HG03354 (cell line): ENCODE results near the gene THOC6.
"Not testable (repeated sequence)": the region's sequence is repeated elsewhere in the genome, so short reads cannot be mapped to it uniquely, and the experiment has no call there.

Experiments used
- ATAC-seq: cut with Tn5 transposase; IDR thresholded peaks from one replicate; pipeline ENCODE4 v1.9.1; 2021; ENCODE audit warnings: mild to moderate bottlenecking; ENCODE audit not compliant: unreplicated experiment, poor library complexity, severe bottlenecking

The THOC6 gene

DNA sequence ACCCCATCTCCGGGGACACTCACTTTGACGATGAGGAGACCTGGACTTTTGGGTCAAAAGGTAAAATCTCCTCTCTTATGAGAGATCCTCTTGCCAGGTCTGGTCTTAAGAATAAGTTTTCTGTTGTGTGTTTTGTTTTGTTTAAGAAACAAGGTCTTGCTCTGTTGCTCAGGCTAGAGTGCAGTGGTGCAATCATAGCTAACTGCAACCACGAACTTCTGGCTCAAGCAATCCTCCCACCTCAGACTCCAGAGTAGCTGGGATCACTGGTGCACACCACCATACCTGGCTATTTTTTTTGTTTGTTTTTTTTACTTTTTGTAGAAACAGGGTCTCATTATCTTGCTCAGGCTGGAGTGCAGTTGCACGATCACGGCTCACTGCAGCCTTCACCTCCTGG, 26.7 kb downstream of the THOC6 start:
- no peak for ATAC-seq

- no peak for ATAC-seq
These were observed 27.2 kb downstream of the THOC6 start for GRCh38 chr16:3051009-3051408.

DNA sequence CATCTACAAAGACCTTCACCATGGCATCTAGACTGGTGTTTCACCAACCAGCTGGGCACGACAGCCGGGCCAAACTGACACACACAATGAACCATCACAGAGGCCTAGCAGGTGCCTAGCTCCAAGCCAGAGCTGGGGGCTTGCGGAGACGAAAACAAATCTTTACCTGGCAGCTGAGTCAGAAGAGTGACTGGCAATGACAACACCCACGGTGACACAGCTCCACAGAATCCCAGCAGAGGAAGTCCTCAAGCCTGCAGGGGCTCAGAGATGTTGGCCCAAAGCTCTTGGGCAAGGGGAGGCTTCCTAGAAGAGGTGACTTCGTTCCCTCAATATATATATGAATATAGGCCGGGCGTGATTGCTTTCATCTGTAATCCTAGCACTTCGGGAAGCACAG, 27.7 kb downstream of the THOC6 start:
- ATAC-seq: no peak

- not testable (repeated sequence) for ATAC-seq
These were observed 28.9 kb downstream of the THOC6 start for GRCh38 chr16:3052571-3053329.

- ATAC-seq: not testable (repeated sequence)
These were observed 29.5 kb downstream of the THOC6 start for GRCh38 chr16:3053330-3053710.

GRCh38 chr16:3054965-3055733, 31.3 kb downstream of the THOC6 start:
- no peak for ATAC-seq

- not testable (repeated sequence) for ATAC-seq
These were observed 31.9 kb downstream of the THOC6 start for GRCh38 chr16:3055734-3056115.

DNA sequence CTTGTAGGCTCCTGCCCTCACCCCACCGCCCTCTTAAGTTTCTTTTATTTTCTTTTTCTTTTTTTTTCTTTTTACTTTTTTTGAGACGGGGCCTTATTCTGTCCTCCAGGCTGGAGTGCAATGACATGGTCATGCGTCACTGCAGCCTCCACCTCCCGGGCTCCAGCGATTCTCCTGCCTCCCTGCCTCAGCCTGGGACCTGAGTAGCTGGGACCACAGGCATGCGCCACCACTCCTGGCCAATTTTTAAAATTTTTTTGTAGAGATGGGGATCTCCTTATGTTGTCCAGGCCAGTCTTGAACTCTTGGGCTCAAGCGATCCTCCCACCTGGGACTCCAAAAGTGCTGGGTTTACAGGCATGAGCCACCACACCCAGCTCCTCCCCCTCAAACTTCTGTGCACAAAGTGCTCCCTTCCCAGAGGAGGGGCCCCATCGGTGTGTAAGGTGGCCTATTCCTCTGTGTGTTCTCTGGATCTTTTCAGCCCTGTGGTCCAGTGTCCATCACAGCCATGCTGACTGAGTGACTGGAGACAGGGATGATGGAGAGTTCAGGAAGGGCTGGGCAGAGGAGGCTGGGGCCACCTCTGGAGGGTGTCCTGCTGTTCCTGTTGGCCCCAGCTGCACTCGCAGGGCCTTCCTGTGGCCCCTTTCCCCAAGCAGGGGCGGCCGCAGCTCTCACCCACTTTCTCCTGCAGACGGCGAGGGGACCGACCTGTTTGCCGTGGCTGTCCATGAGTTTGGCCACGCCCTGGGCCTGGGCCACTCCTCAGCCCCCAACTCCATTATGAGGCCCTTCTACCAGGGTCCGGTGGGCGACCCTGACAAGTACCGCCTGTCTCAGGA, 32.7 kb downstream of the THOC6 start:
- no peak for ATAC-seq

GRCh38 chr16:3057181-3058138, 33.6 kb downstream of the THOC6 start:
- no peak for ATAC-seq

GRCh38 chr16:3058139-3059030, 34.5 kb downstream of the THOC6 start:
- peak; percentile 31 for ATAC-seq

DNA sequence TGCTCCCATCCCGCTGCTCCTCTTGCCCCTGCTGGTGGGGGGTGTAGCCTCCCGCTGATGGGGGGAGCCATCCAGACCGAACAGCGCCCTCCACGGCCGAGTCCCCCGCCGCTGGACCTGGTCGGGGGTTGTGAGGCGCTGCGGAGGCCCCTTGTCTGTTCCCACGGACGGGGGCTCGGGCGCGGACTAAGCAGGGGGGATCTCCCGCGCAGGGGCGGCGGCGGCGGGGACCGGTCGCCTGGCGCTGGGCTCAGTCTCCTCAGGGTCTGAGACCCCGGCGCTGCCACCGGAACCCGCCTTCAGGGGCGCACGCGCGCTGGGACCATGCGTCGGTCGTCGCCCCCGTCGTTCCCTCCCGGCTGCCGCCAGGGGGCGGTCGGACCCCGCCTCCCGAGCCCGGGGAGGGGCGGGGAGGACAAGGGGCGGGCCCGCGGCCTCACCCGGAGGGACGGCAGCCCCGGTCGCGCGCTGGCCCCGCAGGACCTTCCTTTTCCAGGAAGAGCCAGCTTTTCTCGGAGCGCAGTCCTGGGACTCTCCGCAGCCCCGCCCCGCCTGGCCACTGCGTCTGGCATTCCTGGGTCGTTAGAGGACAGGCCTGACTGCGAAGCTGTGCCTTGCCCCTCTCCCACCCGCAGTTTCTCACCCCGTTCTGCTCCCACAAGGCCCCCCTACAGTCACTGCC, 35.3 kb downstream of the THOC6 start:
- peak; percentile 87 for ATAC-seq

DNA sequence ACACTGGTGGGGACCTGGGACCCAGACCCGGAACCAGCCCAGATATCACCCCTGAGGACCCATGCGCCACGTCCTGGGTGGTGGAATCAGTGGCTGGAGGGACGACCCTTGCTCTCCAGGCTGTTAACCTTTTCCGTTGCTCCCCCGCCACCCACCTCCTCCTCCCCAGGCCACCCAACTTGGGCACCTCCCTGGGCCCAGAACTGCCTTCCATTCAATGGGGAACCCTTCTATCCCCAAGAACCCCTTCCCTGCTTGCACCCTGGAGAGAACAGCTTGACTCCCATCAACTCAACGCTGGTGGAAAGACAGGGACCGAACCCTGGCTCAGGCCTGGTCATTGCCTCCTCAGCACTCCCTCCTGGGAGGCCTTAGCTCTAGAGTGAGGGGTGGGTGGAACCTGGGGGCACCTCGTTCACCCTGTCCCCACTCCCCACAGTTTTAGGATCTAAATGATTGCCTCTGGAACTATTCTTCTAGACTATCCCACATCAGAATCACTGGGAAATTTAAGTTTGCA, 35.9 kb downstream of the THOC6 start:
- ATAC-seq: no peak

DNA sequence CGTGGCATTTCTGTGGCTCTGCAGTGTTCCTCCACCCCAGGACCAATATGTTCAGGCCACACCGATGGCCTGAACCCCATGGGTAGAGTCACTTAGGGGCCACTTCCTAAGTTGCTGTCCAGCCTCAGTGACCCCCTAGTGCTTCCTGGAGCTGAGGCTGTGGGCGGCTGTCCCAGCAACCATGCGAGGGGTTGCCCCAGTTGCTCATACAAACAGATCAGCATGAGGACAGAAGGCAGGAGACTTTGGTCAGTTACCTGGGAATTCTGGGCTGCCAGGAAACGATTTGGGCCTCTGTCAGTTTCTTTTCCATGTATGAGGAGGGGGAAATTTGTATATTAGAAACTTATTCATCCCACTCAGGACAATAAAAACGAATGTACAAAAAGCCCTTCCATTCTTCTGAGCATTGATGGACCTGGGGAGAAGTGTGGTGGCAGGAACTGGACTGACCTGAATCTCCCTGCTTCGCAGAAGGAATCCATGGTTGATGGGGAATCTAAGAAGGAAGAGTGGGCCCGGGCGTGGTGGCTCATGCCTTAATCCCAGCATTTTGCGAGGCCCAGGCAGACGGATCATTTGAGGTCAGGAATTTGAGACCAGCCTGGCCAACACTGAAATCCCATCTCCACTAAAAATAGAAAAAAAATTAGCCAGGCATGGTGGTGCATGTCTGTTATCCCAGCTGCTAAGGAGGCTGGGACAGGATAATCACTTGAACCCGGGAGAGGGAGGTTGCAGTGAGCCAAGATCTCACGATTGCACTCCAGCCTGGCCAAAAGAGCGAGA, 36.7 kb downstream of the THOC6 start:
- no peak for ATAC-seq

- ATAC-seq: no peak
These were observed 38.7 kb downstream of the THOC6 start for GRCh38 chr16:3062553-3062952.

- no peak for ATAC-seq
These were observed 40.0 kb downstream of the THOC6 start for GRCh38 chr16:3063625-3064386.

GRCh38 chr16:3065069-3065741, 41.4 kb downstream of the THOC6 start, which contains the start of gene IL32:
Gene IL32, plus strand, starts transcription at chr16:3065640. Its CDS starts 172 bp downstream, at chr16:3065812.
- ATAC-seq: no peak
